GM23338 (cell line): Measurements from ENCODE around the gene LINGO4. TPM values are rescaled to one million over a fixed set of nuclear protein-coding genes. Genes with fewer than 3 reads are reported as not detected.

ENCODE experiments used
- ATAC-seq: fragments of 200-7000 bp; cut with Tn5 transposase; 3 replicates; pipeline ENCODE4 v1.9.1; 2020
- DNase-seq: peaks from one replicate; pipeline ENCODE4 v3.0.0-alpha.2; 2015; ENCODE audit warnings: low spot score
- H2AFZ ChIP-seq: fragments of 200-600 bp; sonication (generic); 2 replicates; pipeline ENCODE4 v1.8.0; 2016; ENCODE audit warnings: antibody characterized with exemption, mild to moderate bottlenecking, moderate library complexity
- H3F3A ChIP-seq: fragments of 200-600 bp; sonication (generic); replicated peaks from 2 replicates; pipeline ENCODE4 v1.8.0; 2017; ENCODE audit warnings: antibody characterized with exemption, mixed run types, low read depth
- H3K27ac ChIP-seq: fragments of 200-600 bp; sonication (generic); 2 replicates; pipeline ENCODE4 v1.6.1; 2016; ENCODE audit warnings: low read depth
- H3K27me3 ChIP-seq: fragments of 200-600 bp; sonication (generic); 2 replicates; pipeline ENCODE4 v1.8.0; 2016; ENCODE audit warnings: mild to moderate bottlenecking, mixed run types, moderate library complexity; ENCODE audit not compliant: insufficient read depth
- H3K36me3 ChIP-seq: fragments of 200-600 bp; sonication (generic); 2 replicates; pipeline ENCODE4 v1.8.0; 2016; ENCODE audit warnings: mild to moderate bottlenecking; ENCODE audit not compliant: insufficient read depth
- H3K4me1 ChIP-seq: fragments of 200-600 bp; sonication (generic); 2 replicates; pipeline ENCODE4 v1.8.0; 2016; ENCODE audit warnings: mild to moderate bottlenecking, moderate library complexity; ENCODE audit not compliant: insufficient read depth
- H3K4me2 ChIP-seq: fragments of 200-600 bp; sonication (generic); 2 replicates; pipeline ENCODE4 v1.7.1; 2017; ENCODE audit warnings: mixed run types
- H3K4me3 ChIP-seq: fragments of 200-600 bp; sonication (generic); 2 replicates; pipeline ENCODE4 v1.6.1; 2016; ENCODE audit warnings: mixed run types
- H3K79me2 ChIP-seq: fragments of 200-600 bp; sonication (generic); replicated peaks from 2 replicates; pipeline ENCODE4 v1.8.0; 2017; ENCODE audit warnings: mild to moderate bottlenecking; ENCODE audit not compliant: insufficient read depth
- H3K9me2 ChIP-seq: fragments of 200-600 bp; sonication (generic); 2 replicates; pipeline ENCODE4 v1.8.0; 2017; ENCODE audit not compliant: insufficient read depth
- H4K20me1 ChIP-seq: fragments of 200-600 bp; sonication (generic); replicated peaks from 2 replicates; pipeline ENCODE4 v1.8.0; 2017; ENCODE audit warnings: mild to moderate bottlenecking; ENCODE audit not compliant: insufficient read depth
- H3K27ac Mint-ChIP-seq: 2 replicates; pipeline ENCODE4 v1.8.0; 2020; ENCODE audit warnings: inconsistent platforms, mild to moderate bottlenecking, moderate library complexity, mixed read lengths
- H3K27me3 Mint-ChIP-seq: 3 replicates; pipeline ENCODE4 v1.8.0; 2022; ENCODE audit warnings: low read depth, mild to moderate bottlenecking, moderate library complexity, mixed read lengths, inconsistent platforms; ENCODE audit not compliant: insufficient read depth, poor library complexity
- H3K36me3 Mint-ChIP-seq: 3 replicates; pipeline ENCODE4 v1.8.0; 2021; ENCODE audit warnings: low read depth, mild to moderate bottlenecking, inconsistent platforms, moderate library complexity, mixed read lengths
- H3K4me1 Mint-ChIP-seq: 3 replicates; pipeline ENCODE4 v1.8.0; 2020; ENCODE audit warnings: mild to moderate bottlenecking, inconsistent platforms, mixed read lengths
- H3K4me3 Mint-ChIP-seq: 3 replicates; pipeline ENCODE4 v1.8.0; 2021; ENCODE audit warnings: moderate library complexity, mild to moderate bottlenecking, inconsistent platforms, mixed read lengths
- H3K9me3 Mint-ChIP-seq: 3 replicates; pipeline ENCODE4 v1.8.0; 2020; ENCODE audit warnings: moderate library complexity, mild to moderate bottlenecking, inconsistent platforms, mixed read lengths
- CREB1 ChIP-seq: fragments of 250-450 bp; sonication (Bioruptor Pico); IDR thresholded peaks from 2 replicates; pipeline ENCODE4 v1.5.0; 2020; ENCODE audit warnings: low read depth, mild to moderate bottlenecking, moderate library complexity
- ETS1 ChIP-seq: IDR thresholded peaks from 2 replicates; pipeline ENCODE4 v1.6.1; 2016; ENCODE audit warnings: antibody characterized with exemption
- EZH2phosphoT487 ChIP-seq: fragments of 200-600 bp; sonication (generic); IDR thresholded peaks from one replicate; pipeline ENCODE4 v1.8.1; 2018; ENCODE audit warnings: antibody characterized with exemption; ENCODE audit not compliant: unreplicated experiment
- JUNB ChIP-seq: IDR thresholded peaks from one replicate; pipeline ENCODE4 v1.6.1; 2016; ENCODE audit warnings: antibody characterized with exemption; ENCODE audit not compliant: unreplicated experiment
- NANOG ChIP-seq: IDR thresholded peaks from 2 replicates; pipeline ENCODE4 v1.6.1; 2016; ENCODE audit warnings: antibody characterized with exemption, borderline replicate concordance
- POLR2AphosphoS5 ChIP-seq: IDR thresholded peaks from 2 replicates; pipeline ENCODE4 v1.6.1; 2016; ENCODE audit warnings: antibody characterized with exemption, low read depth
- ZNF331 ChIP-seq: fragments of 250-450 bp; sonication (Bioruptor Pico); IDR thresholded peaks from 2 replicates; pipeline ENCODE4 v1.5.0; 2020; ENCODE audit warnings: low read depth, mild to moderate bottlenecking, moderate library complexity
- polyA plus RNA-seq: library from polyadenylated mRNA; unstranded; fragments of >200 nt; fragmentation: Nextera tagmentation; extraction: Ambion mirVana; gene quantifications from 2 replicates; pipeline ENCODE4 v1.2.1, GENCODE V29; 2016
- total RNA-seq: library from RNA; depleted of rRNA; stranded (reverse); fragments of >200 nt; shearing (Covaris generic); gene quantifications from 2 replicates; pipeline ENCODE4 v1.2.3, GENCODE V29; 2014
- TF ChIP-seq, protein P1 (sequence below): IDR thresholded peaks from one replicate; pipeline ENCODE4 v1.6.1; 2018; ENCODE audit warnings: antibody characterized with exemption; ENCODE audit not compliant: unreplicated experiment

The LINGO4 gene
- total and polyA plus RNA-seq, 2 experiments from 2014 or later, result not detected

DNA sequence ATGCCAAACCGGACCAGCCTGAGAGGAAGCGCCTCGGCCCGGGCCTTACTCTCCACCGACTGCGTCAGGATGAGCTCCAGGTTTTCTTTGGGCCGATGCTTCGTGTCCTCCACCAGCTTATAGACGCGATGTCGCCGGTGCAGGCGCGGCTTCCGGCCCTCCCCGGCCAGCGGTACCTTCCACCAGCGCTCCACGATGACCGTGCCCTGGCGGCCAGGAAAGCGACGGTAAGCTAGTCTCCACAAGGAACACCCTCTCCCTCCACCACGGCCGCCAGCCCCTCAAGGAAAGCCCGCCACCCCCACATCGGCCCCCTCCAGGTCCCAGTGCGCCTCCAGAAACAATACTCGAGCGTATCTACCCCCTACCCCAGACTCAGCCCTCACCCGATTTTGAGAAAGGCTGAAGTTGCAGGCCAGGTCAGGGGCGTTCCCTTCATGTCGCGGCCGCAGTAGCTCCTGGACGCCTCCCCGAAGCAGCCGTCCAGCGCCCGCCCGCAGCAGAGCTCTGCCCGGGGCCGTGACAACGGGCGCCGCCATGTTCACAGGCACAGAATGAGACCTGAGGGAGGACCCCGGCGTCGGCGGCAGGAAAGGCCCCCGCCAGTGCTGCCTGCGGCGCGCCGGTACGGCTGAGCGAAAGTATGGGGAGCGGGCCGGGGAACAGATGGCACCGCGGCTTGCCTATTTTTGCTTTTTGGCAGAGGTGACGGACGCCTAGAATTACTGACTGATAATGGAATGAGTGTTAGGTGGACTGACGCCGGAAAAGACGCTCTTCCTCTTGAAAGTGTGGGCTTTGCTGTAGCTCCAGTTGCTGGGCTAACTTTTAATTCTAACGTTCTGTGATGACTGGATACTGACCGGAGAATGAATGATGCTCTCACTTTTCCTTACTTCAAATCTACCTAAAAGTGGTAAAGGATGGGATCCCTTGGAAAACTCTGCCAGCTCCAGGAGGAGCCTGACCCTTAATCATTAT lies 42.0 kb downstream of the LINGO4 start, which contains the start of gene MRPL9:
Gene MRPL9 (minus strand): TSS at position 556 of the 981 bp plus-strand sequence. CDS start 17 bp downstream, at position 539.
- Histone ChIP-seq H3K4me3 (peak within 1 kb of the TSS; percentile 97), H3K4me1 (peaks cover 5% of the 10 kb centered on the region; the same call in 1 of the 2 replicates), H3K36me3 (peaks cover 23% of the 10 kb centered on the region), H3F3A (no peaks in the 10 kb centered on the region), H3K4me2 (peak within 1 kb of the TSS; percentile 89), H3K27ac (peak within 1 kb of the TSS; percentile 90), H3K27me3 (no peaks in the 10 kb centered on the region), H3K79me2 (peaks cover 9% of the 10 kb centered on the region), H2AFZ (peak within 1 kb of the TSS; percentile 90), H3K9me2 (no peaks in the 10 kb centered on the region), H4K20me1 (no peaks in the 10 kb centered on the region)
- peak; percentile 68 for TF ChIP-seq POLR2AphosphoS5
- peak; percentile 73 for TF ChIP-seq CREB1 (CRISPR knock-in tag)
- TF ChIP-seq NANOG, result no peak
- peak; percentile 75 for TF ChIP-seq ETS1
- Mint-ChIP-seq H3K27me3 (no peaks in the 10 kb centered on the region), H3K9me3 (no peaks in the 10 kb centered on the region), H3K4me3 (peak within 1 kb of the TSS; percentile 80), H3K36me3 (peaks cover 32% of the 10 kb centered on the region), H3K27ac (peak within 1 kb of the TSS; percentile 67), H3K4me1 (peaks cover 4% of the 10 kb centered on the region; the same call in 2 of the 3 replicates)
- ATAC-seq (peak; percentile 100), DNase-seq (peak; percentile 90)

DNA sequence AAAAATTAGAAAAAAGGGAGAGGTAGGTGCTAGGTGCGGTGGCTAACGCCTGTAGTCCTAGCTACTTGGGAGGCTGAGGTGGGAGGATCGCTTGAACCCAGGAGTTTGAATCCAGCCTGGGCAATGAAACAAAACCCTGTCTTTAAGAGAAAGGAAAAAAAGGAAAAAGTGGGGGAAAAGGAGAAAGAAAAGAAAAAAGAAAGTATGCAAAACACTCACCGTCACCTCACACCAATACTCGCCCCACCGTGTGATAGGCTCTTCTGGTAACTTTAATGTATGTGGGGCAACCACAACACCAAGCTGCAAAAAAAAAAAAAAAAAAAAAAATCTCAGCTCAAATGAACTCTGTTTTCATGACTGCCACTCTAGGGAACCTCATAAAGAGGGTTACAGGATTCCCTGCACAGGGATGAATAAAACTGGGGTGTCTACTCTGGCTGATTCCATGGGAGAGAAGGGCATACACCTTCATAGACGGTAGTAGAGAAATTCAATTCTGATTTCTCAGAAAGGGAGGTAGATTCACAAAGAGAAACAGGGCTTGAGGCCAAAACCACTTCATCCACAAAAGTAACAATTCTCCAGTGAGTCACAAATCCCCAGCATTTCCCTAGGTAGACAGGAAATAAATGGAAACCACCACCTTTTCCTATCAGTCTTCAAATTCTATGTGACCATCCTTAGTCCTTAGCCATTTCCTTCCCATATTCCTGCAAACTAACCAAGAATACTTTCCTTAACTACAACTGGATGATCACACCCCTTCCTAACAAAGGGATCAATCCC lies 44.4 kb downstream of the LINGO4 start:
- DNase-seq, result no peak
- H3K36me3 ChIP-seq, result peaks cover 23% of the 10 kb centered on the region
- no peaks in the 10 kb centered on the region for H3F3A ChIP-seq
- H3K4me1 ChIP-seq, result peaks cover 5% of the 10 kb centered on the region; the same call in 1 of the 2 replicates
- Mint-ChIP-seq H3K27me3 (peaks cover 4% of the 10 kb centered on the region), H3K4me1 (peaks cover 4% of the 10 kb centered on the region; the same call in 2 of the 3 replicates), H3K27ac (no peak overlapping the region), H3K4me3 (no peak overlapping the region), H3K9me3 (no peaks in the 10 kb centered on the region), H3K36me3 (peaks cover 32% of the 10 kb centered on the region)
- H3K9me2 ChIP-seq, result no peaks in the 10 kb centered on the region
- H3K4me2 ChIP-seq, result no peak overlapping the region
- H2AFZ ChIP-seq, result no peak overlapping the region
- no peak overlapping the region for H3K4me3 ChIP-seq
- H3K79me2 ChIP-seq, result peaks cover 9% of the 10 kb centered on the region
- H4K20me1 ChIP-seq, result no peaks in the 10 kb centered on the region
- no peak overlapping the region for H3K27ac ChIP-seq
- ATAC-seq, result no peak
- H3K27me3 ChIP-seq, result no peaks in the 10 kb centered on the region
- TF ChIP-seq CREB1 (CRISPR knock-in tag) (no peak), NANOG (no peak), JUNB (no peak), EZH2phosphoT487 (no peak), ZNF331 (no peak), ETS1 (no peak)
- TF ChIP-seq, protein P1, sequence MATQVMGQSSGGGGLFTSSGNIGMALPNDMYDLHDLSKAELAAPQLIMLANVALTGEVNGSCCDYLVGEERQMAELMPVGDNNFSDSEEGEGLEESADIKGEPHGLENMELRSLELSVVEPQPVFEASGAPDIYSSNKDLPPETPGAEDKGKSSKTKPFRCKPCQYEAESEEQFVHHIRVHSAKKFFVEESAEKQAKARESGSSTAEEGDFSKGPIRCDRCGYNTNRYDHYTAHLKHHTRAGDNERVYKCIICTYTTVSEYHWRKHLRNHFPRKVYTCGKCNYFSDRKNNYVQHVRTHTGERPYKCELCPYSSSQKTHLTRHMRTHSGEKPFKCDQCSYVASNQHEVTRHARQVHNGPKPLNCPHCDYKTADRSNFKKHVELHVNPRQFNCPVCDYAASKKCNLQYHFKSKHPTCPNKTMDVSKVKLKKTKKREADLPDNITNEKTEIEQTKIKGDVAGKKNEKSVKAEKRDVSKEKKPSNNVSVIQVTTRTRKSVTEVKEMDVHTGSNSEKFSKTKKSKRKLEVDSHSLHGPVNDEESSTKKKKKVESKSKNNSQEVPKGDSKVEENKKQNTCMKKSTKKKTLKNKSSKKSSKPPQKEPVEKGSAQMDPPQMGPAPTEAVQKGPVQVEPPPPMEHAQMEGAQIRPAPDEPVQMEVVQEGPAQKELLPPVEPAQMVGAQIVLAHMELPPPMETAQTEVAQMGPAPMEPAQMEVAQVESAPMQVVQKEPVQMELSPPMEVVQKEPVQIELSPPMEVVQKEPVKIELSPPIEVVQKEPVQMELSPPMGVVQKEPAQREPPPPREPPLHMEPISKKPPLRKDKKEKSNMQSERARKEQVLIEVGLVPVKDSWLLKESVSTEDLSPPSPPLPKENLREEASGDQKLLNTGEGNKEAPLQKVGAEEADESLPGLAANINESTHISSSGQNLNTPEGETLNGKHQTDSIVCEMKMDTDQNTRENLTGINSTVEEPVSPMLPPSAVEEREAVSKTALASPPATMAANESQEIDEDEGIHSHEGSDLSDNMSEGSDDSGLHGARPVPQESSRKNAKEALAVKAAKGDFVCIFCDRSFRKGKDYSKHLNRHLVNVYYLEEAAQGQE, result no peak
